Retina (tissue), 1 donor: Measurements from ENCODE around the gene IGSF10.

ENCODE experiments used
- DNase-seq: peaks from one replicate; pipeline ENCODE4 v3.0.0-alpha.2; 2016

Gene IGSF10

DNA sequence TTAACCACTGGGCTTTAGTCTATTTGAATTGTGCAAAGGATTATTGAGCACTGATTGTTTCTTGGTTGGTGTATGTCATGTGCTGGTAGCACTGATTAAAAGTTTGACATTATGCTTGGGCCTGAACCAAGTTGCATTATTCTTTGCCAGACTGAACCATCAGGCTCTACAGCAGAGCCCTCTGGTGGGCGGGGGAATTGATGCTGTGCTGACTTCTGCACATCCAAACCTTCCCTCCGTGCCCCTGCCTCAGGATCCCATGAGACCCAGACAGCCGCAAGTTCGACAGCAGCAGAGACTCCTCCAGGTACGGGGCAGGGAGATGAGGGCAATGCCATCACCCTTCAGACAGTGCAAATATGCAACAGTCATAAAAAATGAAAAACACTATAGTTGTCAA, 47.9 kb downstream of the IGSF10 start:
- DNase-seq = no peak
